Measurements from ENCODE around the gene MIPOL1.

MIPOL1 gene

GRCh38 chr14:37399517-37399916, 201.8 kb downstream of the MIPOL1 start:
- no peak for DNase-seq (ENCODE audit: low read depth)

DNA sequence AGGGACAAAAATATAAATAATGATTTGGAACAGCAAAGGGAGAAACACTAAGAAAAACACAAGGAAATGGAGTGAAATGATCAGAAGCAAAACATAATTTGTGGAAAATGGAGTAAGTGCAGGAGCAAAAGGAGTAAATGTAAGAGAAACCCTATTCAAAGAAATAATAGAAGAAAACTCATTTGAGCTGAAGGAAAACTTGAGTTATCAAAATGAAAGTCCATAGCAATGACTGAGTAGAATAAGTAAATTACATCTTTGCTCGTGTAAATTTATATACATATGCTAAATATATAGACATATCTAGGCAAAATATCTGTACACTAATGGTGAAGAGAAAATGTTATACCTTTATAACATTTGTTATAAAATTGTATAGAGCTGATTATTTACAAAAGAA, 203.4 kb downstream of the MIPOL1 start:
- DNase-seq (ENCODE audit: low read depth) = no peak

GRCh38 chr14:37403626-37404025, 205.9 kb downstream of the MIPOL1 start:
- DNase-seq (ENCODE audit: low read depth) = no peak

DNA sequence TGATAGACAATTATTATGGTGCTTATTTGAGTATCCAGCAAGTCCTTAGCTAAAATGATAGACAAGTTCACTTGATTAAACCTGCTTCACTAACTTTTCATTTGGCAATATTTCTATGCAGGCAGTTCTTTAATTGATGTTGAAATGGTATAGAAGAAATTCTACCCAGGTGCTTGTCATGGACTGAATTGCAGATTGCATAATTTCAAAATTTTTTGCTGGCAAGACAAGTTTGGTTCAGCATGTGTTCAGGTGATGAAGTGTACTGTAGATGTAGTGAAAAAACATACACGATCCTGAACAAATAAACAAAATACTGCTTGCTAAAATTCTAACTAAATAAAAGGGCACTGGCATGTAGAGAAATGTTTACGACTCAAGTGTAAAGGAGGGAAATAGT, 208.4 kb downstream of the MIPOL1 start:
- DNase-seq (ENCODE audit: low read depth) = no peak

- no peak for DNase-seq (ENCODE audit: low read depth)
Observed at GRCh38 chr14:37411079-37411735, 213.5 kb downstream of the MIPOL1 start.

DNA sequence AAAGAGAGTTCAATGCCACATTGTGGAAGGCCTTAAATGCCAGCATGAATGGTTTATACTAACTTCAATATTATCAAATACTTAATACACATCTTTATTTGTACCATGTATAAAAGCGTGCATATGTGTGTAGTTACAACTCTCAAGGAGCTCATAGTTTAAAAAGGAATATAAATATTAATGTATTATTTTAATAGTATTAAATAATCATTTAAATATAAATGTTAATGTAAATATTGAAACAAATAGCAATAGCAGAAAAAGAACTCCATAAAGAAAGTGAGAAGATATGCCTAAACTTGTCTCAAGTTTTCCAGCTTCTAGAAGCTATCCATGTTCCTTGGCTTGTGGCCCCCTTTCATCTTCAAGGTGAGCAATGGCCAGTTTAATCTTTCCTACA, 215.3 kb downstream of the MIPOL1 start:
- no peak for DNase-seq (ENCODE audit: low read depth)

DNA sequence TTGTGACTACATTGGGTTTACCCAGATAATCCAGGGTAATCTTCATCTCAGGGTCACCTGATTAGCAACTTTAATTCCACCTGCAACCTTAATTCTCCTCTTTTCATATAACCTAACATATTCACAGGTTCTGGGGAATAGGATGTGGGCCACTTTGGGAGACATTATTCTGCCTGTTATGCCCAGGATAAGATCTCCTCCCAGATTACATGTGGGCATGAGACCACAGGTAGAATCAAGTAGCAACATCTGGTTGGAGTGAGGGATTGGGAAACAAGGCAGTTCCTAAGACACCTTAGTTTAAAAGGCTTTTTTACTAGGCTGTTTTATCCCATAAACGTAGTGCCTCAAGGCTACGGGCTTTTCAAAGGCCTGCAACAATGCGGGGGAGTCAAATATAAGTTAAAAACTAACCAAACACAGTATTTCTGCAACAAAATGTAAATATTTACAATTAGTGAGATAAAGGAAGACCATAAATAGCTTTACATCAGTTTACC, 215.8 kb downstream of the MIPOL1 start:
- DNase-seq (ENCODE audit: low read depth) = no peak

DNA sequence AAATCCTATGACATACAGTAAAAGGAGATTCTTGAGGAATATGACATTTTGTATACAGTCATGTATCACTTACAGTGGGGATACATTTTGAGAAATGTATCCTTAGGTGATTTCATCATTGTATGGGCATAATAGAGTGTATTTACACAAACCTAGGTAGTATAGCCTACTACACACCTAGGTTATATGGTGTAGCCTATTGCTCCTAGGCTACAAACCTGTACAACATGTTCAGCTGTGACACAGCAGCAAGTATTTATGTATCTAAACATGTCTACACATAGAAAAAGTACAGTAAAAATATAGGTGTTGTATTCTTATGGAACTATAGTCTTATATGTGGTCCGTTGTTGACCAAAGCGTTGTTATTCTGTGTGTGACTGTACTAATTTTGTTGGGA, 218.5 kb downstream of the MIPOL1 start:
- no peak for DNase-seq (ENCODE audit: low read depth)

GRCh38 chr14:37417151-37417550, 219.4 kb downstream of the MIPOL1 start:
- DNase-seq (ENCODE audit: low read depth) = no peak

GRCh38 chr14:37417833-37418232, 220.1 kb downstream of the MIPOL1 start:
- DNase-seq (ENCODE audit: low read depth) = no peak

GRCh38 chr14:37420622-37421021, 222.9 kb downstream of the MIPOL1 start:
- DNase-seq (ENCODE audit: low read depth) = no peak

DNA sequence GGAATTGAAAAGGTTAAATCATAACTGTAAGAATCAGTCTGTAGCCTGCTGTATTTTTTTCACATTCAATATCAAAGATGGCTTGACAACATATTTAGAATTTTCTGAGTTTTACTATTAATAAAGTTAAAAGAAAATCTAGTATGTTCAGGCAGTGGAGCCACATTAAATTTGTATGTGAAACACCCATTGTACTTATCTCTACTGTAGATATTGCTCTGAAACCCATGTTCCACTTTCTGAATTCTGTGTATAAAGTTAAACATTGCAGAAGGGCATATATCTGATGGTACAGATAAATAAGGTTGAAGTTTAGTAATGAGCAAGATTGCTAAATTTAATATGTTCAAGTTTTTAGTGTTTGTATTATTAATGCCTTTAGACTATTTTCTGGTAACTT, 224.6 kb downstream of the MIPOL1 start:
- no peak for DNase-seq (ENCODE audit: low read depth)

- no peak for DNase-seq (ENCODE audit: low read depth)
Observed at GRCh38 chr14:37422748-37423147, 225.0 kb downstream of the MIPOL1 start.

DNA sequence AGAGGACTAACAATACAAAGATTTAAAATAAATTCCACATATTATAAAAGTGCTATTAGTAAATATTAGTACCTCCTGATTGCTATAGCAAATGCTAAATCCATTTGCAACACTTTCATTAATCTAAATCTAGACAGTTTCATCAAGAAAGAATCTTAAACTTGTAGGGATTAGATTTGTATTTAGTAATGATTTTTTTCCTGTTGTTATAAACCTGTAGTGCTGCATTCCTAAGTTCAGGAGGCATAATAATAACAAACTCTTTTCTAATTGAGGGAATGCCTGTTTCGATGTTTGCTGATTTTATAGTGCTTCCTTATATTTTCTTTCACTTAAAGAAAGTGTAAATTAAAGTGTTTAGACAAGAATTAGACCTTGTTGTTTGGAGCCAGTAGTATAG, 231.2 kb downstream of the MIPOL1 start:
- DNase-seq (ENCODE audit: low read depth) = no peak

GRCh38 chr14:37429618-37430017, 231.9 kb downstream of the MIPOL1 start:
- no peak for DNase-seq (ENCODE audit: low read depth)

DNA sequence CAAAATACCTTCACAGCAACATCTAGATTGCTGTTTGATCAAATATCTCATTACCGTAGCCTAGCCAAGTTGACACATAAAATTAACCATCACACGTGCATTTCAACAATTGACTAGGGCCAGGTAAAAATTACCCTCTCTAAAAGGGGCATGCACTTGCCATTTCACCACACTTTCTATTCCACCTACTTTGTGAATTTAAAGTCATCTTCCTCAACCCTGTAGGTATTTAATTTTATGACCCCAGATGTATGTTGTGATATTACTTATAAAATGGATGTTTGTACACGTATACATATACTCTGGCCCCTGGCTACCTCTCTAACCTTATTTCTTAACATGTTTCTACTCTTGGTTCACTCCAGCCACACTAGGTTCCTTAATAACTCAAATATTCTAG, 237.1 kb downstream of the MIPOL1 start:
- DNase-seq (ENCODE audit: low read depth) = no peak

DNA sequence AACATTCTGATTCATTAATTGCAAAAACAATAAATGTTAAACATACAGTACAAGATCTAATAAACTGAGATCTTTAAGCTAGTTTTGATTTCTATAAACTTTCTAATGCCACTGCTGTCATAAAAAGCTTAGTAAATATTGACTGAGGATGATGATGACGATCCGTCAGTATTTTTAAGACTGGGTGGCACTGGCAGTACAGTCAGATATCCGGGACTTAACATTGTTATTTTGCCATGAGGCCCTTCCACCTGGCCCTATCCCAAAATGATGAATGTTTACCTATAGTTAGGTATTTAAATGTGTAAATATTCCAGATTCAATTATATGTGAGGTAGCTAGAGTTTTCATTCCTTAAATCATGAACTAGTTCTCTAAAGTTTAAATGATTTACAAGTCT, 238.8 kb downstream of the MIPOL1 start:
- no peak for DNase-seq (ENCODE audit: low read depth)

GRCh38 chr14:37437490-37437889, 239.8 kb downstream of the MIPOL1 start:
- no peak for DNase-seq (ENCODE audit: low read depth)

DNA sequence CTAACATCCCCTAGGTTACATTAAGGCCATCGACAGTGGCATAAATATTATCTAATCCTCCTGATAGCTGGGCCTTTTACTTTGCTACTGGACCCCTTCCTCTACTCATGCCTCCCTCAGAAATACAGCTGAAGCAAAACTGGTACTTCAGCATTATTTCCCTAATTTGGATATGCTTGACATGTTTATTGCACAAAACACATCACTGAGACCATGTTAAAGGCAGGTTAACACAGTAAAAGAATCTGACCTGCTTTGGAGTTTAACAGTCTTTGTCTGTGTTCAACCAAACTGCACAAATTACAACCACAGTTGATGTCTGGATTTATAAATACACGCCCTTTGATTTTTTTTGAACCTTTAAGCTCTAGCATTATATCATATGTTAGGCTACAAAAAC, 240.7 kb downstream of the MIPOL1 start:
- no peak for DNase-seq (ENCODE audit: low read depth)

GRCh38 chr14:37443461-37443860, 245.7 kb downstream of the MIPOL1 start:
- no peak for DNase-seq (ENCODE audit: low read depth)

GRCh38 chr14:37447883-37448391, 250.2 kb downstream of the MIPOL1 start:
- DNase-seq (ENCODE audit: low read depth) = no peak

DNA sequence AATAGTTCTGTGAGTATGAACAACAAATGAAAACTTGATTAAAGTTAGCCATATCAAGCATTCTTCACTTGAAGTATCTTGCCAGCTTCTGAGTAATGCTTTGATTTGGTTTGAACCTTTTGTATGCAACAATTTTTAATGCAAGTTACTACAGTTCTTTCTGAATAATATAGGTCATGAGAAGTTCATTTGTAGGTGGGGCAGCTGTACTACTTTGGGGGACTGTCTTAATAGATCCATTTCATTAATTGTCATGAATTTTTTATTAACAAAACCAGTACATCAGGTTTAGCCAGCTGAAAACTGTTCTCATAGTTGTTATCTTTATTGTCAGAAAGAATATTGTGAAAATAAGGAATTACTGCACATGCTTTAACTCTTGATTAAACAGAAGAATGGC, 254.6 kb downstream of the MIPOL1 start:
- DNase-seq (ENCODE audit: low read depth) = no peak

- no peak for DNase-seq (ENCODE audit: low read depth)
Observed at GRCh38 chr14:37453985-37454384, 256.2 kb downstream of the MIPOL1 start.

- no peak for DNase-seq (ENCODE audit: low read depth)
Observed at GRCh38 chr14:37457334-37457733, 259.6 kb downstream of the MIPOL1 start.

Data from stimulated activated CD8-positive, alpha-beta memory T cell treated with anti-CD3 and anti-CD28 coated beads, Interleukin-7, amount 100 ng/mL, for 24 hours (primary cell).